Stimulated activated CD8-positive, alpha-beta memory T cell treated with anti-CD3 and anti-CD28 coated beads, Interleukin-15, amount 100 ng/mL, for 24 hours (primary cell): ENCODE measurements around the gene WDR41.
"Not testable (repeated sequence)": the region's sequence is repeated elsewhere in the genome, so short reads cannot be mapped to it uniquely, and the experiment has no call there.

Experiments used
- DNase-seq: peaks from one replicate; pipeline ENCODE4 v3.0.0-alpha.2; 2020; ENCODE audit warnings: low read depth

The WDR41 gene

DNA sequence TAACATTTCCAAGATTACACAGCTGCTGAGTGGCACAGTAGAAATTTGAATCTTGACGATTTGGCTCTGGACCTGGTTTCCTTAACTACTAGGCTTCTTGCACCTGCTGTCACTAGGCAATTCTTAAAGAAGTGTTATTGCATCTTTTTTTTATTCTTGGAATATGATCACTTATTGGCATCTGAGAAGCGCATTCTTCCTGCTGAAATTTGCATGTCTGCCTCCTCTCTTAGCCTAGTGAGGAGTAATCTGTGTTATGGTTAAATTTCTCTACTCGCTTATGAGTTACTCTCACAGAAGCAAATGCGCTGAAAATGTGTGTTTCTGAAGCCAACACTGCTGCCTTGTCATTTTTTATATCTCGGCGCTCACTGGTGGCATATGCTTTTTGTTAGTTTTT lies 89.3 kb downstream of the WDR41 start:
- no peak for DNase-seq

DNA sequence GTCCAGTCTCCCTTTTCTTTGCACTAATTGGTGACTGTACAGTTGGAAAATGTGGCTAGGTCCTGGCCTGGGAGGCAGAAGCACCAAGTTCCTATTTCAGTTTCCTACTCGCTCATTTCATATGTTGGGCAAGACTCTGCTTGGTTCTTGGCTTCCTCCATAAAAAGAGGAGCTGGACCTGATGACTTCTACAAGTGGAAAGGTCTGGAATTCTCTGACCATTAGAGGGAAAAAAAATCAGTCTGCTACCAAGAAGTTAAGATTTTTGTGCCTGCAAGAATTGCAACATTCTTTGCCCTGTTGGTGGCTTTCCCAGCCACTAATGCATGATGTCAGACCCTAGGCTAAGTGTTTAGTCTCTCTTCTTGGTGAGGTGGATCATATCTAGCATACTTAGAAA lies 91.5 kb downstream of the WDR41 start:
- no peak for DNase-seq

DNA sequence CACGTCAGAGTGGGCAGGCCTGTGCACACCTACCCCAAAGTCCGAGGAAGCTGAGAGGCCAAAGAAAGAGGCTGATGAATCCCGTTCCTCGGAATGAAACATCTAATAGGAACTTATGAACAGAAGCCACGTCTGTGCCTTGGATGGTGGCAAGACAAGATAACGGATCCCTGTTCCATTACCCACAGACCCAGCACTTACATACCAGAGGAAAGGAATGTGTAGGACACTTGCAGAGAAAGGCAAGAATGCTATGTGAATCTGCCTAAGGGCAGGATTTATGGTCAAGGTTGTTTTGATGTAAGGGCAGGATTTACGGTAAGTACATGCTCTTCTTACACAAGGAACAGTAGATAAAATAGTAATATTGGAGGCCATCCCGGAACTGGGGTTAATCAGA lies 93.2 kb downstream of the WDR41 start:
- DNase-seq, result no peak

DNA sequence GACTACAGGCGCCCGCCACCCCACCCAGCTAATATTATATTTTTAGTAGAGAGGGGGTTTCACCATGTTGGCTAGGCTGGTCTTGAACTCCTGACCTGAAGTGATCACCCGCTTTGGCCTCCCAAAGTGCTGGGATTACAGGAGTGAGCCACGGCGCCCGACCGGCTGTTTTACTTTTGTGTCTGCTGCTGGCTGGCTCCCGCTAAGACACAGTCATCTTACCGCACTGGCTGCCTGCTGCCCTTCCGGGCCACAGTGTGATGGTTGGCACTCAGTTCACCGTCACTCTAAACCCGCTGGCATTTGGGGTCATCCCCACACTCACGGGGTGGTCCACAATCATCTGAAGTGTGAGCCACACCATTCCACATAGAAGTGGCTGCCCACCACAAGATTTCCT lies 93.7 kb downstream of the WDR41 start:
- DNase-seq, result no peak

DNA sequence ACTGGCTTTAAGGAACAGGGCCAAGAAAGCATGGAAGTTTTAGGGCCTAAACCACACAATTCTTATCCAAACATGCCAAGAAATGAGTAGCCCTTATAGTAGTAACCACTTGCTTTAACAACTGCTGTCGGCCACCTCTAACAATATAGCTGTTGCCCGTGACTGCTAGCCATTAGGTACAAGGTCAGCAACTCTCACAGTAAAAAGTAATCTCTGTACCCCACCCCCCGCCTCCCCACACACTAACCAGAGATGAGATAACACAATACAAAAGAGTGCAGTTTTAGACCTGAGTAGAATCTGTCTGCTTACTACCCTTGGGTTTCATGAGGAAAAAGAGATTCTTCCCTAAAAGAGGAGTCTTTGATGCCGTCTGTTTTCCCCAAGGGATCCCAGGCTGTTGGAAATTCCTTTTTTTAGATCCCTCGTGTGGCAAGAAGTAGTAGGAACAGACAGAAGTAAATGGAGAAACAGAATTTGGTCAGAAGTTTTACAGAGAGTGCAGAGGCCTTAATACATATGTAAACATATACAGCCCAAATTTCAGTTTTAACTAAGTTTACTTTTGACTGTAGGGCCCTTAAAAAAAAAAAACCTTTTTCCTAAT lies 94.3 kb downstream of the WDR41 start:
- DNase-seq, result no peak

DNA sequence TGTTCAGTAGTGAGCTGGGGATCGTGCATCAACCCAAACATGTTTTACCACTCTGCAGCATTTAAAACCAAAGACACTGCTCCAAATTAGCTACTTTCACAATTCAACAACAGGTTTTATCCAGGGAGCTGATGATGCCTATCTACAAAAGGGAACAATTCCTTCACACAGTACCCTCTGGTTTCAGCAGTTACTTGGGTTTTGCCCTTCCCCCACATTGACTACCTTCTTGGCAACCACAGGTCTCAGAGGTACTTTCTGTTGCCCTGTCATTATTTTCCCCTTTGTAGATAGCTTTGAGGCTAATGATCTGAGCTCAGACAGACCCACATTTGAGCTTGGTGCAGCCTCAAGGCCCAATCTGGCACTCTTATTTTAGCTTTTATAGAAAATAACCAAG lies 96.1 kb downstream of the WDR41 start:
- DNase-seq, result no peak

DNA sequence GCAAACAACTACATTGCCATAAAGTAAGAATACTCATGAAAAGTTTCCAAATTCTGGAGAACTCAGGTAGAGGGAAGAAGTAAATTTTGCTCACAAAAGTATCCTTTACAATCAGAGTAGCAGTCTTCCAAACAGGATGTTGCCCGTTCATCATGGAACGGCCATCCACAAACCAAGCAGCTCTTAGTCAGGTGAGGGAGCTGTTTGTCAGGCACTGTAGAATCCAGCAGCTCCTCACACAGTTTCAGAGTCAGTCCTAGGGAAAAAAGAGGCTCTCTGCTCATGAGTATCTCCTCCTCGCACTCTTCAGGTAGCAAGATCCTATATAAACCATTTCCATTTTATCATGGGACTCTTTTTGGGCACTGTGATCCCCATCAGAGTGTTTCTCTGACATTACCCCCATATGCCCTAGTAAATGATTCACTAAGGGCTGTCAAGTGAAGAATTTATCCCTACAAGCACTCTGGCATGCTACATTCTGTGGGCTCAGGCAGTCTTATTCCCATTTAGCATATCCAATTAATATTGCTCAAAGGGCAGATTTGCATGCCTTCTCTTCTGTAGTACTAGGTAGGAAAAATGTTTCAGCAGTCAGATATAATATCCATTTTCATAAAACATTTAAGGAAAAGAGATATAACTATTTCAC lies 97.9 kb downstream of the WDR41 start:
- no peak for DNase-seq

DNA sequence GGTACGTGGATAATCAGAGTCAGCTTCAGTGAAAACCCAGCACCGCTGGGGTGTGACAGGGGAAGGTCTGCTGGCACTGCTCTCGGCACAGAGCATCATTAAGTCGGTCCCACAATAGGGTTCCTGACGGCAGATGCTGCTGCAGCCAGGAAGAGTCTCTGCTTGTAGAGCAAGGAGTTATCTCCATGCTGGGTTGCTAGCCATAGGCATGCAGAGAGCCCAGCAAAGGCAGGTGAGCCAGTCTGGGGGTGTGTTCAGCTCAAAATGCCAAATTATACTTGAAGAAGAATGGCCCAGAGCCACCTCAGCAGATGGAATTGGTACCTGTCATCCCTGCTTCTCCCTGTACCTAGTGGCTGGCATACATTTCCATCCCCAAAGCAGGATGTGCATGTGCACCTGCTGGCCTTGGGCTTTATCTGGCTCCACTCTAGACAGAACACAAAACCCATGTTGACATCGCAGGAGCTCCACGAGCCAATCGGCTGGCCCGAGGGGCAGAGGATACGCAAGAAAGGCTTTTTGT lies 100.8 kb downstream of the WDR41 start:
- no peak for DNase-seq

DNA sequence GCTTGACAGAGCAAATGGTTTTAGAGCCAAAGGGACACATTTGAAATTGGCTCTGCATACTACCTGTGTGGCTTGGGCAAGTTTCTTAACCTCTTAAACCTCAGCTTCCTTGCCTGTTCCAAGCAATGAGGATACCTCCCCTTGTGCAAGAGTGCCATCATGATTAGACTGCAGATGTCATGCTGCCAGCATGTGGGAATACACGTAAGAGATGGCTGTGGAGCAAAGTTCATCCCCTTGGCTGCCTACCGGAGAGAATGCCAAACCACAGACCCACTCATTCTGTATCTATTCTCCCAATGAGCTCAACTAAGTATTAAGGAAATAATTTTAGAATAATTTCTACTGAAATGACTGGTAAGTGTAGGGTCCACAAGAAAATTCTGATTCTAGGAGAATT lies 101.3 kb downstream of the WDR41 start:
- DNase-seq, result no peak

DNA sequence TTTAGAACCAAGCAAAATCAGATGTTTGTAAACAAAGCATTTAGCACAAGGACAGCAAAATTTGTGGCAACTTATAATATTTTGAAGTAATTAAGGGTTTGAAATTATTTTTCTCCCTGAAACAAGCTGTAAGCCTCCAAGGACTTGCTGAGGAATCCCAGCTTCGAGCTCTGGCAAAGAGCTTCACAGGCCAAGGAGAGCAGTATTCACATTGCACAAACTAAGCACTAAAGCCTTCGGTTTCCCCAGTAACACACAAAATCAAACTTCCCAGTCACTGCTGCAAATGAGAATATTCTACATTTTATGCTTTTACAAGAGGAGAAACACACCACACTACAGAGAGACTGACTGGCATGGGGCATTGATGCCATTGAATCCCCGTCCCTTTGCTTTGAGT lies 101.9 kb downstream of the WDR41 start:
- no peak for DNase-seq

DNA sequence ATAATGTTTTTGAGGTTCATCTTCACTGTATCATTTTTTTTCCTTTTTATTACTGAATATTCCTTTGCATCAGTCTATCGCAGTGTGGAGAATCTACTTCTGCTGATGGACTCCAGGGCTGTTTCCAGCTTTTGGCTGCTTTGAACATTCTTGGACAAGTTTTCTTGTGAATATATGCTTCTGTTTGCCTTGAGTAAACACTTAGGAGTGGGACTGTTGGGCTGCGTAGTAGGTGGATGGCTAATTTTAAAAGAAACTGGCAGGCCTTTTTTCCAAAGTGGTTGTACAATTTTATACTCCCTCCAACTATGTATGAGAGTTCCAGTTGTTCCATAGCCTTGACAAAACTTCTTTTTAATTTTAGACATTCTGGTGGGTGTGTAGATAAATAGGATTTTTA lies 102.4 kb downstream of the WDR41 start:
- no peak for DNase-seq

DNA sequence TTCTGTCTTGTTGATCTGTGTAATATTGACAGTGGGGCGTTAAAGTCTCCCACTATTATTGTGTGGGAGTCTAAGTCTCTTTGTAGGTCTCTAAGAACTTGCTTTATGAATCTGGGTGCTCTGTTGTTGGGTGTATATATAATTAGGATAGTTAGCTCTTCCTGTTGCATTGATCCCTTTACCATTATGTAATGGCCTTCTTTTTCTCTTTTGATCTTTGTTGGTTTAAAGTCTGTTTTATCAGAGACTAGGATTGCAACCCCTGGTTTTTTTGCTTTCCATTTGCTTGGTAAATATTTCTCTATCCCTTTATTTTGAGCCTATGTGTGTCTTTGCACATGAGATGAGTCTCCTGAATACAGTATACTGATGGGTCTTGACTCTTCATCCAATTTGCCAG lies 105.8 kb downstream of the WDR41 start:
- not testable (repeated sequence) for DNase-seq

DNA sequence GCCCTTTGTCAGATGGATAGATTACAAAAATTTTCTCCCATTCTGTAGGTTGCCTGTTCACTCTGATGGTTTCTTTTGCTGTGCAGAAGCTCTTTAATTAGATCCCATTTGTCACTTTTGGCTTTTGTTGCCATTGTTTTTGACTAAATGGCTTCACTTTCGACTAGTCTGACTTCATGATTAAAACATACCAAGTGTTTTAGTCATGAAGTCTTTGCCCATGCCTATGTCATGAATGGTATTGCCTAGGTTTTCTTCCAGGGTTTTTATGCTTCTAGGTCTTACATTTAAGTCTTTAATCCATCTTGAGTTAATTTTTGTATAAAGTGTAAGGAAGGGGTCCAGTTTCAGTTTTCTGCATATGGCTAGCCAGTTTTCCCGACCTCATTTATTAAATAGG lies 108.8 kb downstream of the WDR41 start:
- not testable (repeated sequence) for DNase-seq
